Activated naive CD4-positive, alpha-beta T cell treated with anti-CD3 and anti-CD28 coated beads, Interleukin-2, amount 10 ng/mL, durations not matched to agents 7 days and 5 days (primary cell): ENCODE measurements around the gene PLCB2.
A peak's percentile ranks its signal among the peaks of the same experiment; 100 is the strongest.

Experiments used
- CTCF ChIA-PET: fragments of 350-600 bp; sonication (Branson Sonifier 250); formaldehyde crosslinking; loops from one replicate; lab custom pipeline; 2021; ENCODE audit warnings: antibody characterized with exemption; lab: Charles Lee
- DNase-seq: peaks from one replicate; pipeline ENCODE4 v3.0.0-alpha.2; 2020
- H3K27ac Mint-ChIP-seq: one replicate; pipeline ENCODE4 v1.8.0; 2021; ENCODE audit warnings: mild to moderate bottlenecking, moderate library complexity, mixed read lengths
- H3K27me3 Mint-ChIP-seq: one replicate; pipeline ENCODE4 v1.8.0; 2021; ENCODE audit warnings: mild to moderate bottlenecking, mixed read lengths
- H3K36me3 Mint-ChIP-seq: one replicate; pipeline ENCODE4 v1.8.0; 2021; ENCODE audit warnings: mixed read lengths
- H3K4me1 Mint-ChIP-seq: one replicate; pipeline ENCODE4 v1.8.0; 2021; ENCODE audit warnings: mixed read lengths
- H3K4me3 Mint-ChIP-seq: one replicate; pipeline ENCODE4 v1.8.0; 2021; ENCODE audit warnings: mild to moderate bottlenecking, moderate library complexity, mixed read lengths
- H3K9me3 Mint-ChIP-seq: one replicate; pipeline ENCODE4 v1.8.0; 2021; ENCODE audit warnings: mixed read lengths

Gene PLCB2

GRCh38 chr15:40345867-40346578 lies 38.3 kb upstream of the PLCB2 start:
- Mint-ChIP-seq H3K27me3 (peaks cover 9% of the 10 kb centered on the region), H3K4me1 (no peaks in the 10 kb centered on the region), H3K9me3 (no peaks in the 10 kb centered on the region), H3K27ac (no peak overlapping the region), H3K4me3 (no peak overlapping the region), H3K36me3 (no peaks in the 10 kb centered on the region)
- CTCF ChIA-PET: interaction anchor here (0.8 to 8.8 kb wide), 6 partner anchors 9 to 78 kb away, joined by 3 to 152 read pairs (median 17); no protein-coding TSS in a partner anchor
- DNase-seq: no peak

DNA sequence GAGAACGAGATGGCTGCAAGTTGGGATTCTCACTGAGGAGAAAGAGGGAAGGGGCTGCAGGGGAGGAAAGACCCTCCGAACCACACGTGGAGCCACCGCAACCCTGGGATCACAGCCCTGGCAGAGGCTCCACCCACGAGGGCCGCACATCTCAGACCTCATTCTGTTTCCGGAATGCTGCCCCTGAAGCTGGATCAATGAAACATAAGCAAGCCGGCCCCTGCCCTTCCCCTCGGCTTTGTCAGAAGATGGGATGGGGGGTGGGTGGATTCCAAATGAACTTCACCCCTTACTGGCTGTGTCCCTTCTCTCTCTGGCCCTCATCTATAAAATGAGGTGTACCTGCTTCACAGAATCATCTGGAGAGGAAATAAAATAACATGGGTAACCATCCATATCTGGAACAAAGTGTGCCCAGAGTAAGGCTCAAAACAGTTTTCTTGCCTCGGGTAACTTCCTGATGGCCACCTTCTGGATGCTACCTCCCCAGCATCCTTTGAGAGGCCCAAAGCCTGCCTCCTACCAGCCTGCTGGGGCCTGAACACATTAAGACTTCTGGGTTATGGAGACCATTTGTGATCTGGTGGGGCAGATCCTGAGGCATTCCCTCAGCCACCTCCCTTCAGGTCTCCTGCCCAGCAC lies 37.6 kb upstream of the PLCB2 start:
- DNase-seq: no peak
- H3K4me1 Mint-ChIP-seq: no peaks in the 10 kb centered on the region
- H3K4me3 Mint-ChIP-seq: no peak overlapping the region
- CTCF ChIA-PET: interaction anchor here (0.9 to 14.2 kb wide), 15 partner anchors 10 to 85 kb away, joined by 3 to 425 read pairs (median 10); partner anchors contain the start of genes INAFM2 and PLCB2
- no peak overlapping the region for H3K27ac Mint-ChIP-seq
- H3K36me3 Mint-ChIP-seq: no peaks in the 10 kb centered on the region
- peaks cover 9% of the 10 kb centered on the region for H3K27me3 Mint-ChIP-seq
- no peaks in the 10 kb centered on the region for H3K9me3 Mint-ChIP-seq

GRCh38 chr15:40344631-40345120 lies 36.9 kb upstream of the PLCB2 start:
- no peaks in the 10 kb centered on the region for H3K9me3 Mint-ChIP-seq

GRCh38 chr15:40344217-40344616 lies 36.5 kb upstream of the PLCB2 start:
- CTCF ChIA-PET: interaction anchor here (0.6 to 14.2 kb wide), 24 partner anchors 9 to 165 kb away, joined by 3 to 425 read pairs (median 5); partner anchors contain the start of genes INAFM2 and PLCB2
- Mint-ChIP-seq H3K4me3 (no peak overlapping the region), H3K27ac (no peak overlapping the region)

More at GRCh38 chr15:40344631-40345120, 36.9 kb upstream of the PLCB2 start:
- peaks cover 4% of the 10 kb centered on the region for H3K27me3 Mint-ChIP-seq
- CTCF ChIA-PET: interaction anchor here (0.6 to 14.2 kb wide), 23 partner anchors 10 to 164 kb away, joined by 3 to 425 read pairs (median 5); partner anchors contain the start of genes INAFM2 and PLCB2
- peak; percentile 84 for DNase-seq
- H3K4me1 Mint-ChIP-seq: no peaks in the 10 kb centered on the region
- no peak overlapping the region for H3K4me3 Mint-ChIP-seq
- H3K36me3 Mint-ChIP-seq: no peaks in the 10 kb centered on the region
- H3K27ac Mint-ChIP-seq: no peak overlapping the region

DNA sequence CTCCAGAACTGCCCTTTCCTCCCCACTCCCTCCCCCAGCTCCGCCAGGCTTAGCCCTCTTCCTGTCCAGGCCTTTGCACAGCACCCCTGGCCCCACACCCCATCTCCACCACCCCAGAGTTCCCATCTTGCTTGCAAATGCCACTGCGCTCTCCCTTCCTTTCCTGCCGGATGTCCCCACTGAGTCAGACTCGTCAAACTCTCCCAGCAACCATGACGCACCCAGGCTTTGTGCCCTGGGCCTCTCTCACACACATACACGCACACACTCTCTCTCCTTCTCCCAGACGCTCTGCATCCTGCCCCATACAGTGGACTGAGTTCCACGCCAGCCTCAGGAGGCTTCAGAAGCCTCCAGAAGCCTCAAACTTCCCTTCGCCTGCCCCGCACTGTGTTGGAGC lies 35.8 kb upstream of the PLCB2 start:
- Mint-ChIP-seq H3K27me3 (peaks cover 4% of the 10 kb centered on the region), H3K36me3 (no peaks in the 10 kb centered on the region), H3K4me1 (peaks cover under 1% of the 10 kb centered on the region), H3K27ac (no peak overlapping the region), H3K4me3 (no peak overlapping the region), H3K9me3 (no peaks in the 10 kb centered on the region)
- CTCF ChIA-PET: interaction anchor here (0.8 to 14.2 kb wide), 17 partner anchors 8 to 165 kb away, joined by 3 to 425 read pairs (median 8); partner anchors contain the start of genes ANKRD63, INAFM2 and PLCB2
- DNase-seq: no peak

More at GRCh38 chr15:40344217-40344616, 36.5 kb upstream of the PLCB2 start:
- DNase-seq: no peak
- Mint-ChIP-seq H3K9me3 (no peaks in the 10 kb centered on the region), H3K36me3 (no peaks in the 10 kb centered on the region), H3K27me3 (peaks cover 4% of the 10 kb centered on the region), H3K4me1 (no peaks in the 10 kb centered on the region)

DNA sequence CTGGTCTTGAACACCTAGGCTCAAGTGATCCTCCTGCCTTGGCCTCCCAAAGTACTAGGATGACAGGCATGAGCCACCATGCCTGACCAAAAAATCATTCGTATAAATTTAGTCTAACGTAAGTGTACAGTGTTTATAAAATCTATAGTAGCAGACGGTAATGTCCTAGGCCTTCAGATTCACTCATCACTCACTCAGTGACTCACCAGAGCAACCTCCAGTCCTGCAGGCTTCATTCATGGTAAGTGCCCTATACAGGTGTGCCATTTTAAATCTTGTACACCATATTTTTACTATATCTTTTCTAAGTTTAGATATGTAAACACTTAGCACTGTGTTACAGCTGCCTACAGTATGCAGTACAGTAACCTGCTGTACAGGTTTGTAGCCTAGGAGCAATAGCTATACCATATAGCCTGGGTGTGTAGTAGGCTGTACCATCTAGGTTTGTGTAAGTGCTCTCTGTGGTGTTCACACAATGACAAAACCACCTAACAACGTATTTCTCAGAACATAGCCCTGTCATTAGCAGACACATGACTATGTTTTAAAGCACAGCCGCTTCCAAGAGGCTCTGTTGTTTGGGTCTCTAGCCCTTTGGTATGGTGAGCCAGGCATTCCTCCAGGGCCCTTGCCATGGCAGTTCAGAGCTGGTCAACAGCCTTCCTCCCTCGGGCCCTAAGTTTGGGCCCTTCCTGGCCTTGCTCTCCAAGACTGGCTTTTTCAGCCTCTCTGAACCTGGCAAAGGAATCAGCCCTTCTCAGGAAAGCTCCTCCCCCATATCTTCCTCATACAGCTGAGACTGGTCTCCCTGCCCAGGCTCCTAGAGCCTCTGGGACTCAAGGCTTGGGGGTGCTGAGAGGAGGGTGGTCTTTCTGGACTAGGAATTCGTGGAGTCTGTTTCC lies 34.9 kb upstream of the PLCB2 start:
- Mint-ChIP-seq H3K9me3 (no peaks in the 10 kb centered on the region), H3K4me1 (peaks cover 6% of the 10 kb centered on the region), H3K27me3 (peaks cover 8% of the 10 kb centered on the region), H3K4me3 (no peak overlapping the region), H3K27ac (no peak overlapping the region), H3K36me3 (no peaks in the 10 kb centered on the region)
- no peak for DNase-seq
- CTCF ChIA-PET: interaction anchor here (0.8 to 14.2 kb wide), 17 partner anchors 10 to 164 kb away, joined by 3 to 425 read pairs (median 8); partner anchors contain the start of genes ANKRD63, INAFM2 and PLCB2

GRCh38 chr15:40340740-40341400 lies 33.1 kb upstream of the PLCB2 start, which contains the start of gene CCDC9B:
CCDC9B (minus strand) TSS chr15:40340939; CDS start chr15:40340819, 120 bp downstream.
- Mint-ChIP-seq H3K27me3 (peaks cover 10% of the 10 kb centered on the region), H3K4me3 (no peak within 1 kb of the TSS), H3K4me1 (peaks cover 10% of the 10 kb centered on the region), H3K9me3 (no peaks in the 10 kb centered on the region), H3K27ac (no peak within 1 kb of the TSS), H3K36me3 (no peaks in the 10 kb centered on the region)
- CTCF ChIA-PET: interaction anchor here (0.8 to 14.2 kb wide), 9 partner anchors 8 to 166 kb away, joined by 3 to 425 read pairs (median 8); partner anchors contain the start of genes INAFM2 and PLCB2
- no peak for DNase-seq

- Mint-ChIP-seq H3K4me3 (no peak overlapping the region), H3K9me3 (no peaks in the 10 kb centered on the region), H3K27me3 (peaks cover 7% of the 10 kb centered on the region), H3K4me1 (peaks cover 11% of the 10 kb centered on the region), H3K27ac (no peak overlapping the region), H3K36me3 (no peaks in the 10 kb centered on the region)
- CTCF ChIA-PET: interaction anchor here (0.5 to 14.2 kb wide), 8 partner anchors 8 to 175 kb away, joined by 3 to 425 read pairs (median 58); partner anchors contain the start of genes INAFM2 and PLCB2
- DNase-seq: no peak
Measured at GRCh38 chr15:40340038-40340739, 32.5 kb upstream of the PLCB2 start.

- CTCF ChIA-PET: interaction anchor here (2.3 to 14.2 kb wide), 6 partner anchors 13 to 82 kb away, joined by 12 to 425 read pairs (median 128); partner anchors contain the start of genes INAFM2 and PLCB2
- Mint-ChIP-seq H3K27me3 (peaks cover 7% of the 10 kb centered on the region), H3K4me1 (peaks cover 15% of the 10 kb centered on the region), H3K9me3 (no peaks in the 10 kb centered on the region), H3K4me3 (no peak overlapping the region), H3K36me3 (no peaks in the 10 kb centered on the region), H3K27ac (no peak overlapping the region)
- no peak for DNase-seq
Measured at GRCh38 chr15:40339621-40339945, 31.8 kb upstream of the PLCB2 start.

DNA sequence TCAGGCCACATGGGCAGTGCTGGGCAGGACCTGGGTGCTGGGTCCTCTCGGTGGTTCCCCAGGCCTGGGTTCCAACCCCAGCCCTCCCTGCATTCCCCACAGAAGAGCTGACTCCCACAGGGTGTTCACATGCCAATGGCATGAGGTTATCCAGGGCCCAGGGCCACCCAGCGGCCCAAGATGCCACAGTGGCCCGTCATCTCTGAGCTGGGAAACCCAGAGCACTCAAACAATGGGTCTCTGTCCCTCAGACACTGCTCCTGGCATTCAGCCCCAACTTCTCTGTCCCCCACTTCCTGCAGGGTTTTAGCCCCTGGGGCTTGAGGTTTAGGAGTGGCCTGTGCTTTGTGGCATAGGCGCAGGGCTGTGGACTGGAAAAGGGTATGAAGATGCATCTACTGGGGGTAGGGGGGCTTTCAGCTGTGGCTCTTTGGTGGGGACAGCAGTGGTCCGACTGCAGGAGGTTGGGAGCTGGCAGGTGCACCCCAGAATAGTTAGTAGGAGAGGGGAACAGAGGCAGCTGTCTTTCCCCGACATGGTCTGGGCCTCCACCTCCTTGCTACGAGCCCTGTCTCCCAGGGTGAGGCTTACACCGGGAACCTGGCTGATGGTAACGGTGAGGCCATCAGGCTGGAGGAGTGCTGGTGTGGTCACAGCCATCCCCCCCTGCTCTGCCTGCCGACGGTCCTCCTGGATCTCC lies 31.3 kb upstream of the PLCB2 start:
- no peaks in the 10 kb centered on the region for H3K36me3 Mint-ChIP-seq
- H3K27ac Mint-ChIP-seq: no peak overlapping the region
- H3K27me3 Mint-ChIP-seq: peaks cover 7% of the 10 kb centered on the region
- H3K4me3 Mint-ChIP-seq: no peak overlapping the region
- H3K4me1 Mint-ChIP-seq: peaks cover 20% of the 10 kb centered on the region
- no peaks in the 10 kb centered on the region for H3K9me3 Mint-ChIP-seq
- DNase-seq: no peak
- CTCF ChIA-PET: interaction anchor here (1.2 to 14.2 kb wide), 10 partner anchors 12 to 122 kb away, joined by 4 to 425 read pairs (median 12); partner anchors contain the start of genes INAFM2 and PLCB2

- Mint-ChIP-seq H3K36me3 (no peaks in the 10 kb centered on the region), H3K4me1 (peaks cover 27% of the 10 kb centered on the region), H3K9me3 (no peaks in the 10 kb centered on the region), H3K27me3 (peaks cover 7% of the 10 kb centered on the region), H3K4me3 (no peak overlapping the region), H3K27ac (peak overlapping the region; percentile 33)
- DNase-seq: peak; percentile 87
- CTCF ChIA-PET: interaction anchor here (0.6 to 14.2 kb wide), 30 partner anchors 11 to 300 kb away, joined by 3 to 425 read pairs (median 4); partner anchors contain the start of genes DISP2, INAFM2 and PLCB2
Measured at GRCh38 chr15:40338041-40338657, 30.4 kb upstream of the PLCB2 start.
